ENCODE results near the gene ZBP1.

- TF ChIP-seq CTCF (conservative IDR thresholded peaks at IDR 0.05; ENCODE audit: low read length), result no peak
- TF ChIP-seq EZH2phosphoT487 (IDR thresholded peaks at IDR 0.05; ENCODE audit: borderline replicate concordance), result no peak
Observed at GRCh38 chr20:57608516-57608915, 11.7 kb downstream of the ZBP1 start.

All from Loucy (cell line).